GM04504 (cell line): ENCODE measurements around the gene BCCIP.
A peak's percentile ranks its signal among the peaks of the same experiment; 100 is the strongest.

Experiments used
- DNase-seq: peaks from one replicate; pipeline ENCODE4 v3.0.0-alpha.2; 2012; ENCODE audit warnings: low read depth

The BCCIP gene

DNA sequence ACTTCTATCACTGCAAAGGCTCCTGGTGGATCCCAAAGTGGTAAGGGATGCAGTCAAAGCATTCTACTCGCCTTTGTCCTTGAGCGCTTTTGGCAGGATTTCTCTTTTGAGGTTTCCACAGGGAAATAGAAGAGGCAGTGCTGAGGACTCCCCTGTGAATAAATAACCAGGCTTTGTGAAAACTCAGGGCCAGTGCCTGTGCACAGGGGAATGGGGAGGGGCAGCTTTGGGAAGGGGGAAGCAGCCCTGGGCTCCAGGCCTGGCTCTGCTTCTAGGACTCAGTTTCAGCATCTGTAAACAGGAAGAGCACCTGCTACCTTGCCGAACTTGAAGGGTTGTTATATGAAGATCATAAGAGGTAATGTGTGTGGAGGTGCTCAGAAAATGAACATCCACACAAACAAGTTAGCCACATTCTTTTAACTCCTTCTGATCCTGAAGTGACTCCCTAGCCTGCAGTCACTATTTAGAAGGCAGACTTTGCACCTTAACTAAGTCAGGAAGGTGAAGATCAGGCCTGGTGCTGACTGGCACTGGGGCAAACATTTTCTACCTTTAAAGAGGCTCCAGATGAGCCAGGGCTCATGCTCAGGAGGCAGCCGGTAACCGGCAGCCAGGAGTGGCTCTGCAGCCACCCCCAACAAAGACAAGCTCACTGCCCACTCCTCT is 25.2 kb upstream of the BCCIP start:
- no peak for DNase-seq

DNA sequence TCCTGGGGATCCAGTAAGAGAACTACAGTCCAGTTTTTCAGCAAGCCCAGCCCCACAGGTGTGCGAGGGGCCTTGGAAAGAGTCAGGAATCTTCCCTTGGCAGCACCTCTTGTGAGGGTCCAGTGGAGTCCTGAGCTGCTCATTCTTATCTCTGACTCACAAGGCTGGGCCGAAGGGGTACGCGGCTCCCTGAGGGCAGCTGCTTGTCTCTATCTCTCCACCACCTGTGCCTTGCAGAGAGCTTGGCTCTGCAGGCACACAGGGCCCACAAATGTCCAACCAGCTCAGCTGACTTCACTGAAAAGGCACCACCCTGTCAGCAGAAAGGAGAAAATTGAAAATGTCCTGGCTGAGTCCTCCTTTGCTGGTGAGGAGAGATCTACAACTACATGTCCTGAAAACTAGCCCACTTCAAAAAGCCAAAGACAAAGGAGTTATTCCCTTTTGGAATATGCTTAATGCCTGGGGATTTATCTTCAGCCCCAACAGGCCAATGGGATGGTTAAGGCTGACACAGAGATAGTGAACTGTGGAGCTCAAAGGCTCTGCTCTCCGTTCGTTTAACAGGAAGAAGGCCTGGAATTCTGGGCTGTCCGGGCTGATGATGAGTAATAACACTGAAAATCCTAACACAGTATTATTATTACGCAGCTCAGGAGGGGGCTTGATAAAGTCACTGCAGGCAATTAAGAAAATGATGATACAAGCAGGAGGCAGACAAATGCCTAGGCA is 23.7 kb upstream of the BCCIP start:
- no peak for DNase-seq

DNA sequence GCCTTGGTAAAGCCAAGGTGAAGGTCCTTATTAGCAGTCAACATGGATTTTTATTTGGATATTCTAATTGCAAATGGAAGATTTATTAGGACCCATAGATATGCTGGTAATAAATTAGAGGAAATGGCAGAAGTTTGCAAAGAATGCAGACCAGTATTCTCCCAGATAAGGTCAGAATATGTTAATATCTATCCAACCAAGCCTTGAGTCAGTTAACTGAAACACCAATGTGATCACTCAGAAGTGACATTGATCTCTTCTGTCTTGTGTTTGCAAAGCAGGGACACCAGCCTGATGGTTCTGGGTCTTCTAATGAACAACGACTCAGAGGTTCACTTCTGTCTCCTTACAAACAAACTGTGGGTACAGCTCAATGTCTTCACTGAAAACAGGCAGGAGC is 21.8 kb upstream of the BCCIP start:
- DNase-seq = no peak

DNA sequence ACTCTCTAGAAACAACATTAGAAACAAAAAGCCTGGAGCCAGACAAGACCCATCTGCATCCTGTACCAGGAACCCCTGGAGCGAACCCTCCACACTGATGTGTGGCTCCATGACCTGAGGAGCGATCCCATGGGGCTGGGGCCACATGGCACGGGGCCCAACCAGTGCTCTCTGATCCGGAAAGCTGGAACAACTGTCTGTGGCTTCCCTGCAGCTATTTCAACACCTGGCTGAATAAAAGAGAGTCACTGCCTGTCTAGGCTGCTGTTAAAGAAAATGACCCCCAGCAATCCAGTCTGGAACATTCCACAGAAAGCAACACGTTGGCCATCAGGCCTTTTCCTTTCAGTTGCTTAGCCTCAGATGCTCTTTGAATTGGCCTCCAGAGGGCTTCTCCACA is 21.2 kb upstream of the BCCIP start:
- DNase-seq = no peak

DNA sequence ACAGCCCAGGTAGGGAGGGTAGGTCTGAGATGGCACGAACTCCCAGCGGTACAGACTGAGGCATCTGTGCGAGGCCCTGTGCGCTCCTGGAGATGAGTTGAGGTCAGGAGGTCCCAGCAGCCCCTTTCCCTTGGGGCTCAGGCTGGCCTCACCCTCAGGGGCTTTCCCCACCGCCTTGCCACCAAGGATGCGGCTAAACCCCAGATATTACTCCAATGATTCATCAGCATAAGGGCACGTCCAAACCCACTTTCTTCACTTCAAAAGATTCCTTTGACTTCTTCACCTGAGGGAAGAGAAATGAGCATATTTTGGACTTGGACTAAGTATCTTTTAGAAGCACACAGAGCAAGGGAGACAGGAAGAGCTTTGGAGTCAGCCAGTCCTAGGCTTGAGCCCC is 20.6 kb upstream of the BCCIP start:
- no peak for DNase-seq

DNA sequence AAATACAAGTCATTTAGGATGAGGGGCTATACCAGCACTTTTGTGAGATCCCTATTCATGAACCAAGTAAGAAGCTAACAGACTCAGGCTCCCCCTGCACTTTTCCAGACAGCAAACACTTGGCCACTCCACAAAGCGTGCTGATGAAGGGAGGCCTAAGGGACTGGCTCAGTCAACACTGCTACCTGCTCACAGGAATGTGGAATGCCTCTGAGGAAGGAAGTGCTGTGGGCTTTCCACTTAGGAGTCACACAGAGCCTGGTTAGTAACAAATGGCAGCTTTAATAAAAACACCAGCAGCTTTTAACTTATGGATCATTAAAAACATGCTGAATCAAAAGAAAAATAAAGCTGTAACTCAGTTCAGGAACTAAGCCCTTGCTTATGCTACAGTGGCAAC is 15.3 kb upstream of the BCCIP start:
- no peak for DNase-seq

DNA sequence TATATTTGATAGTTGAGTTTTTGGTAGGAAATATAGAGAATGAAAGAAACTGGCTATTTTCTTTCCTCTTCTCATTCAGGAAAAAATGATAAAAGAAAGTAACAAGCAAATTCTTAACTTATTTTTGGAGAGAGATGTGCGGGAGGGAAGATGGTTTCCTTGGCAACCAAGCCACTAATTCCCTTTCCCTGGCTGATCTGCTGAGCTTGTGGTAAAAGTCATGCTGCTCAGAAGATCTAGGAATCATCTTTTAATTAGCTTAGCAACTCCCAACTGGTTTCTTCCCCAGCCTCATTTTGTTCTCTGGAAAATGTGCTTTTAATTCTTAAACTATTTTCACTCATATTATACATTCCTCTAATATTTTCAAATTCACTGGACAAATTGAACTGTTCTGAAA is 12.1 kb upstream of the BCCIP start:
- peak; percentile 16 for DNase-seq

DNA sequence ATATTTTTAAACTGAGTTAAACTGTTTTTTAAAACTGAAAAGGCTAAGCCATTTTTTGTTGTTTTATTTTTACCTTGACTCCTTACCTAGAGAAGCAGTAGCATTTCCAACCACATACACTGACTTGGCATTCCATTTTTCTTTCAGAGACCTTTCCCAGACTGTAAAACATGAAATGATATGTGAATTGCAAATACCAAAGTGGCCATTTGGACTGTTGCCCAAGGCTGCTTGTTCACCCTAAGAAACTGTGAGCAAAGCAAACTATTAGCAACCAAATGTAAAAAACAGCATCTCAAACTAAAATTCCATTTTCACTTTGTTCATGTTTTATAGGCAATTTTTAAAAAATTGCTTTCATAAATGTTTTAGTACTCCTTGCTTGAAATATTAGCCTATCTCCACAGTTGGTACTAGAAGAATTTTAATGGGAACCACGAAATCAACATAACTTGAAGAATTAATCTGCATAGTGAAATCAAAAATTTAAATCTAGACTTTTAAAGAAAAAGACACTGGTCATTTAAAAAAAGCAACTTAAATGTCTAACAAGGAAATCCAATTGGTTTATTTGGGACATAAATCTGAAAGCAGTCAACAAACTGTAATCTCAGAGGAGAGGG is 11.1 kb upstream of the BCCIP start:
- DNase-seq = peak; percentile 51

DNA sequence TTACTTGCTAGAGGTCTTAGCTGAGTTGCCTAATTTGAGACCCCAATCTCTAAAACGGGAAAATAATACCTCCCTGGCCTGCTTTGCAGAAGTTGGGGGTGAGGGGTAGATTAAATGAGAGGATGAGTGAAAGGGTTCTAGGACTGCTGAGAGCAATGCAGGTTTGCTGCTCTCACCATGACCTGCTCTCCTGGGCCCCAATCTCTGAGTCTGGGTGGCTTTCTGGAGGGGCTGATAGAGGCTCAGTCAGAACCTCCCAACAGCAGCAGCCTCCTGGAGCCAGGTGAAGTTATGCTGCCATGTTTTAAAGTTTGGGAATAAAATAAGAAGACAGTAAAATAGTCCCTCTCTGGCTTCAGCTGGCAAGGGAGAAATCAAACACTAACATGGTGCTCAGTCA is 7.6 kb upstream of the BCCIP start:
- DNase-seq = no peak

DNA sequence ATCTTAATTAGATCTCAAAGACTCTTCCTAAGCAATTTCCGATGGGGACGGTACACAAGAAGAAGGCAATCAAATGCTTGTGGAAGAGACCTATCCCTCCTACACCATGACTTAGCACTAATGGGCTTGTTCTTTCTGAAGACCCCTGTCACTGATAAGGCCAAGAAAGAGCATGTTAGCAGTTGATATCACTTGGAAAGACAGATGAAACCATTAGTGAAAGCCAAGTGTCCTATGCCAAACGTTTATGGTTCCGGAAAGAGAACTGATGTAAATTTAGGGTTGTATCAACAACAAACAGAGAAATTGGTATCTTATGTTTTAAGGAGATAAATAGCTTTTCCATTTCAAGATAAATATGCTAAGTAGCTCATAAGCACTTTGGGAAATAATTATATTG is 6.8 kb upstream of the BCCIP start:
- DNase-seq = no peak

DNA sequence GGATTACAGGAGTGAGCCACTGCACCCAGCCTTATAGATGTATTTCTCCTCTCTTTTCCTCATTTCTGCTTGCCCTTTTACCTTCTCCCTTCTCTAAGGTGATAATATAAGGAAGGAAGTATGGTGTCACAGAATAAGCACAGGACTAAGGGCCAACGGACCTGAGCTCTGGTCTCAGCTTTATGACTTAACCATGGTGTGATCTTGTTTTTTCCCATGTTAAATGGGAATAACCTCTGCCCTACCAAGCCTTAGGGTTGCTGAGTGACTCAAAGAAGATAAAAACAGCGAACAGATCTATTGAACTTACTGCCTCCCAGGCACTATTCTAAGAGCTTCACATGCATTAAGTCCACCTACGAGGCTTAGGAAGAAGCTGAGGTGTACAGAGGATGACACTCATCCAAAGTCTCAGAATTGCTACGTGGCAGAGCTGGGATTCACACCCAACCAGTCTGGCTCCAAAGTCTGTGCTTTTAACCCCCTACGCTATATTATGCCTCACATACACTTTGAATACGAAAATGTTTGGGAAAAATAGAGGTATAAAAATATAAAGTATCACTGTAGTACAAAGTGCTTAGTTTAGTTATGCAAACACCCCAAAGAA is 5.9 kb upstream of the BCCIP start:
- no peak for DNase-seq

DNA sequence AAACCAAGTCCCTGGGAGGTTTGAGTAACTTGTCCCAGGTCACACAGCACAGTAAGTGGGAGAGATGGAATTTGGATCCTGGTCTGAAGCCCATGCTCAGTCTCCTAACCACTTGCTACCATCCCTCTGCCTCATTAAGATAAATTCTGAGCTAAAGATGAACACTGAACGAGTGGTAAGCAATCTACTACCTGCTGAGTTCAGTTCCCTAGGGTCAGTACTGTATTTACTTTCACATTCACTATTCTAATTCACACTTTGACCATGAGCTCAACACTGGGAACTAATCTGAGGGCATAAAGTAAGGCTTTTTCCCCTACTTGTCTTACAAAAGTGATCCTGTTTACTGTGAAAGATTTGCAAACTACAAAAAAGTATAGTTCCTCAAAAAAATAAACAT is 2.6 kb upstream of the BCCIP start:
- DNase-seq = no peak

DNA sequence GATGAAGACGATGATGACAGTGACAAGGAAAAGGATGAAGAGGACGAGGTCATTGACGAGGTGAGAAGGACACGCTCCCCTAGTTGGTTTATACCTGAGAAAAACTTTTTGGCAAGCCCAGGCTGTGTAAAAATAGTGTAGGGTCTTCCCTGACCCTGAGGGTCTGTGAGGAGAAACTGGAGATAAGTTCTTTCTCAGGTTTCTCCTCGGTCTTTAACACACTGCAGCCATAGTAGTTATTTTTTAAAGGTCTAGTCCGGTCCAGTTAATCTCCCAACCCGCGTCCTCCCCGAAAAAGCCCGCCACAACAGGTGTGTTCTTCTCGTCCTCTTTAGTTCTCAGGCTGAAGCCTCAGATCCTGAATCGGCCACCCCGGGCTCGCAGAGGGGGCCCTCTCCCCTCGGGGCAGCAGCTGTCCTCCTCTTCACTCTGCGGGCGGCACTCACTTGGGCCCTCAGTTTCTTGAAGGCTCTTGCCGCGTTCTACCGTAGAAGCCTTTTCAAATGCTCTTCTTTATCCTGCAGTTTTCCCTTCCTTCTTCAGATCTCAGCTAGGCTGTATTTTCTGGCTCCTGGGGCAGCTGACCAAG is 411 bp downstream of the BCCIP start:
- no peak for DNase-seq

DNA sequence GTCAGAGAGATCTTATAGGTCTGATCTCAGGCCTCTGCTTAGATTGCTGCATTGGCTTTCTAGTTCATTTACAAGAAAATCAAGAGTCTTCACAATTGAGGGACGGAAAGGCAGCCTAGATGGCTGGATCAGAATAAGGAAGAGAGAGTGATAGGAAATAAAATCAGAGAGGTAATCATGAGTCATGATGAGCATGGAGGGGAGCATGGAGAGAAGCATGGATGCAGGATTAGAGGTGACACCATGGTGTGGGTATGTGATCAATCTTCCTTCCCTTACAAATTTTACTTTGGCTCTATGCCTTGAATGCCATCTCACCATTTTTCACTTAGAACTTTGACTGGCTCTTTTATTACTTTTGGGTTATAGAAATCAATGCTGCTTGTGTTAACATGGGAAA is 1.4 kb downstream of the BCCIP start:
- no peak for DNase-seq

DNA sequence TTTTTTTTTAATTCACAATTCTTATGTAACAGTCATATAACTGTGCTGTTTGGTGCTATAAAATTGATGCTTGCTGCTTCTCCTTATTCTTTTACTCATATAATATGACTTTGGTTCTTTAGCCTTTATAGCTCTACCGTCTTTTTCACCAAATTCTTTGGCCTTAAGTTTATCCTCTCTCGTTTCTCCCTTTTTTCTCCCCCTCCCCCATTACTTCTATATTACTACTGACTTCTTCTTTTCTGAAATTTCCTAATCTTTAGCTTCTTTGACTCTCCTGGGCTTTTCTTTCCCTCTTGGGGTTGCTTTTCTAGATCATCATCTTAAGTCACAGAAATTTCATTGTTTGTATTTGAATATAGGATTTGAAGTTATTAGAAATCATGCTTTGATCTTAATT is 3.8 kb downstream of the BCCIP start:
- DNase-seq = no peak

DNA sequence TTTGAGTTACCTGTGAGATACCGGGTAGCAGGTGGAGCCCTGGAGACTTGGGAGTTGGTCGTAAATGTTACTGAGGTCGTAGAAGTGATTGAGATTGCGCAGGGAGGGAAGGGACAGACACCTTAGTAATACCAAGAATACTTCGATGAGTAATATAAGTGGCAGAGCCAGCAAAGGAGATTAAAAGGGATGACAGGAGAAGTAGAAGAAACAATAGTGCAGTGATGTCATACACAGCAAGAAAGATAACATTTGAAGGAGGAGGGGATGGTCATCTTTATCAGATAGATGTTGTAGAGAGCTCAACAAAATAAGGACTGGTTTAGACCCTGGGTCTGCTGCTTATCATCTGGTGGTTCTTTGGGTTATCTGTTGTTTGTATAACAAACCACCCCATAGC is 5.0 kb downstream of the BCCIP start:
- DNase-seq = no peak

DNA sequence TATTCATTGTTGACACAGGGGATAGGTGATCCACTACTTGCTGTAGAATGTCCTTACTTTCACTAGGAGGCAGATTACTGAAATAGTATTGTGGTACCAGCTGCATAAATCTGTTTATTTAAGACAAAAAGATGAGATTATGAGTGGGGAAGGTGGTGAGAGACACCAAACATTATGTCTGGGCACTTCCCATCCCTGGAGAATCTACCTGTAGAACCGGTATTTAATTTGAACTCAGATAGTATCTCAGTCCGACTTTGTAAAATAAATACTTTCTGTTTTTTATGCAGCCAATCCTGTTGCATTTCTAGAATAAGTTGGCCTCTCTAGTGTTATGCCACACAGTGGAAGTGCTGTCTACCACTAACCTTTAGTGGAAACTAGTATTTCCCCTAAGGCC is 13.4 kb downstream of the BCCIP start:
- DNase-seq = no peak

DNA sequence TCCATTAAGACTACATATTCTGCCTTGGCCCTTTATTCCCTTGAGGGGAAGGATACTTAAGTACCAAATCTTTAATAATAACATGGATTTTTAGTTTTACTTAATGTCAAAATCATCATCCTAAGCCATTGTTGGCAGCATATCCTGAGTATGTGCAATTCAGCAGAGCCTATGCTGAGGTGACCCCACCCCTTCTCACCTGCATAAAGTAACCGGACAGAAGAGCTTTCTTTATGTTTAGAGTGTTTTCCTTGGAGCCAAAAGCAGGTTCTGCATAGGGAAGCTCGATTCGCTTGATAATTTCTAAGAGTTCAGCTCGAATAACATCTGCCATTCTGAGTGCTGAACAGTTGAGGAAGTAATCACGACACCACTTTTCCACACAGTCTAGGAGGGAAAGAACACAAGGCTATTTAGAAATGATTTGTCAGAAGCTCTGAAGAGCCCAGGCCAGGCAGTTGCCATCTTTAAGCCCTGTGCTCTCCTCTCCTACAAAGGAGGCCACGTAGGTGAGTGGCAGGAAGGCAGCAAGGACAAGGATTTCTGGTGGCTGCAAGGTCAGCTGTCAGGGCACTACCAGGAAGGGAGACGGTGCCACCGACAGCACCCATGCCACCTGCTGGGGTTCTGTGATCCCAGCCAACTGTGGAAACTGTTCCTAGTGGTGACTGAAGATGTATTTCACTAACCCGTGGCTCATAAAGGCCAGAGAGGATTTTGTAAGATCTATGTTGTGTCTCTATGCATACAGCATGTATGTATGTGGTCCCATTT is 15.6 kb downstream of the BCCIP start:
- no peak for DNase-seq

DNA sequence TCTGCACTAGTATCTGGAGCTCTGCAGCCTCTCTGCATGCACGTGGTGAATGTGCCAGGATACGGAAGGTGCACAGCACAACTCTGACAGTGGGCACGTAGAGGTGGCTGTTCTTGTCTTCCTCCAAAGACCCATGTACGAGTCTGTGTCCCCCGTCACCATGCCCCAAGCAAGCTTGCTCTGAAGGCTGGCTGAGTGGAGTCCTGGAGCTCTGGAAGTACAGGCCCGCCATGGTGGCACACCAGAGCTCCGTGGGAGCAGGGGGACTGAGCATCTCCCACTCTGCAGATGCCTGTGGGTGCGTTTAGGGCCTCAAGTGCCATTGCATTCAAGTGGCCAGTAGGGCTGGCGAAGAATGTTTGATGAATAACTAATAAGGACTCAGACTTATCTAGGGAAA is 17.1 kb downstream of the BCCIP start:
- DNase-seq = no peak

DNA sequence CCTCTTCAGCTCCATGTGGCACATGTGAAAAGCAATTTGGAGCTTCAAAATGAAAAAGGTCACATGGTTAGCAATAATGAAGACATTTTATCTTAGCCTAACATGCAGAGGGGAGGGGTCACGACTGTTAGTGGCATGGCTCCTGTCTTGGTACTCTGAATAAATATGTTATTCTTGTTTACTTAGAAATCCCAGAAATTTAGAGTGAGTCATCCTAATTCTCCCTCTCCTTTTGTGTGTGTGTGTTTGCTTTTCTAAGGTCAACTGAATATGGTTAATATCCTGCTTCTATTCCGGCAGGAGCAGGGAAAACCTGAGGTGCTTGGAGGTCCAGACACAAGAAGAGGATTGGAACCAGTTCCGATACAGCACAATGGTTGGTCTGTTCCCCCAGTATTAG is 17.6 kb downstream of the BCCIP start:
- no peak for DNase-seq

DNA sequence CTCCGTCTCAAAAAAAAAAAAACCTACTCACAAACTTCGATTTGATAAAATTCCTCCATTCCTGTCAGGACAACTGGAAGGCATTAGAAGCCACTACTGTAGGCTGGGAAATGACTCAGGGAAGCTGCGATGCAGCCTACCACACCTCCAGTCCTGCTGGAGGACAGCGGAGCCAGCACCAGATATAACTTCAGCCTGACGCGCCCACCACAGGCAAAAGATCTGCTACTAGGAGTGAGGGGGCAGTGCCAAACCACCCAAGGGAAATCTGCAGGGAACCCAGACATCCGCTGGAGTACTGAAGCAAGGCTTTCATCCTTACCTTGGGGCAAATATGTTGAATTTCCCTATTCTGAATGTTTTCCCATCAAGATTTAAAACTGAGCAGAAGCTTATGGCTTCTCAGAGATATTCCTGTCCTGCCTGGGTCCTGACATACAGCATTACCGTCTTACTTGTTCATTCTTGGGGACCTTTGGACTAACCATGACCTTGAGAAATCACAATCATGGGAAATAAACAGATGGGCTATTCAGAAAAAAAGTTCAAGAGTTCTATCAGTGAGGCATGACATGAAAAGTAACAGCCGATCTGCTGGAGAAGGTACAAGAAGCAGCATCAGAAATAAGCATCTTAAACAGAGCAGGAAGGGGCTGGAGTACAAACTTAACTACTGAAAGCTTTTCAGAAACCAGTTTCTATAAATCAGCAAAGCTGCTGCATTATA is 20.4 kb downstream of the BCCIP start:
- DNase-seq = no peak
